DMS153 treated with DMSO at 0.1 percent for 48 hours (cell line): ENCODE measurements around the gene DENND2A.

Experiments used
- DNase-seq: peaks from one replicate; lab custom pipeline; 2025; ENCODE audit not compliant: unreplicated experiment; lab: John Stamatoyannopoulos, UW

The DENND2A gene

DNA sequence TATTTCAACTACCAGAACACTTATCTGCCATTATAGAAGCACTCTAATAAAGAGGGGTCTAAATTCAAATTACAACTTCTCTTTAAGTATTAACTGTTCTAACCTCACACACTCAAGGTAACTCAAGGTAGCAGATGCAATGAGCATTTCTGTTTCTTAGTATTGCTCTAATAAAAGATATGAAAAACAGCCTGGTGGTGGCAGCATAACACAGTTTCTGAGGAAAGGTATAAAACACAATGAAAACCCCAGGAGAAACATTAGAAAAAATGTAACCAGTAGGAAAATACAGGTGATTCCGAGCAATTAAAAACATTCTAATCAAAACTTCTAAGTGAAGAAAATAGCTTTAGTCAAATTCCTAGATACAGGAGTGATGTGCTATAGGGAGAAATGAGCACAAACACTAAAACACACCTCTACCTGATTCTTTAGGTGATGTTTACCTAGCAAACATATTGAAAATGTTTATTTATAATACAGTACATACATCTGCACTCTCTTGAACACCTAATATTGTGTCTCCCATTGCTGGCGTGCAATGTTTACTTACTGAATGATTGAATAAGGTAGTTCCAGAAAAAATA lies 164.8 kb downstream of the DENND2A start:
- peak; percentile 60 for DNase-seq
